Colon (tissue), 2 donors: ENCODE measurements around the gene UNC13A.
"Not testable (repeated sequence)": the region's sequence is repeated elsewhere in the genome, so short reads cannot be mapped to it uniquely, and the experiment has no call there.

Experiments used
- FAIRE-seq: peaks from 2 replicates; lab custom pipeline; 2012; peaks lifted over from hg19 to GRCh38; lab: Jason Lieb, UNC
- donor health status: control.
- donor health status: control.

Gene UNC13A

GRCh38 chr19:17602872-17603510 is 85.2 kb downstream of the UNC13A start:
- no peak for FAIRE-seq

- FAIRE-seq: no peak
Observed at GRCh38 chr19:17602217-17602616, 85.9 kb downstream of the UNC13A start.

- FAIRE-seq: no peak
Observed at GRCh38 chr19:17601683-17602082, 86.5 kb downstream of the UNC13A start.

GRCh38 chr19:17599780-17600179 is 88.4 kb downstream of the UNC13A start:
- FAIRE-seq: no peak

- no peak for FAIRE-seq
Observed at GRCh38 chr19:17598953-17599352, 89.2 kb downstream of the UNC13A start.

- not testable (repeated sequence) for FAIRE-seq
Observed at GRCh38 chr19:17598063-17598462, 90.1 kb downstream of the UNC13A start.

GRCh38 chr19:17594296-17594695 is 93.9 kb downstream of the UNC13A start:
- FAIRE-seq: not testable (repeated sequence)

- no peak for FAIRE-seq
Observed at GRCh38 chr19:17590866-17591265, 97.3 kb downstream of the UNC13A start.

- FAIRE-seq: not testable (repeated sequence)
Observed at GRCh38 chr19:17585395-17585794, 102.8 kb downstream of the UNC13A start.

GRCh38 chr19:17584132-17584531 is 104.0 kb downstream of the UNC13A start:
- FAIRE-seq: no peak

- FAIRE-seq: no peak
Observed at GRCh38 chr19:17582613-17583012, 105.5 kb downstream of the UNC13A start.

GRCh38 chr19:17581211-17581874 is 106.8 kb downstream of the UNC13A start:
- no peak for FAIRE-seq

GRCh38 chr19:17580470-17581144 is 107.5 kb downstream of the UNC13A start:
- no peak for FAIRE-seq

GRCh38 chr19:17579661-17580244 is 108.4 kb downstream of the UNC13A start:
- FAIRE-seq: no peak

GRCh38 chr19:17577457-17578097 is 110.6 kb downstream of the UNC13A start:
- no peak for FAIRE-seq

- no peak for FAIRE-seq
Observed at GRCh38 chr19:17576758-17577456, 111.2 kb downstream of the UNC13A start.

GRCh38 chr19:17575871-17576757 is 112.0 kb downstream of the UNC13A start:
- FAIRE-seq: no peak

- FAIRE-seq: no peak
Observed at GRCh38 chr19:17572638-17573037, 115.5 kb downstream of the UNC13A start.

GRCh38 chr19:17570791-17571190 is 117.4 kb downstream of the UNC13A start:
- FAIRE-seq: no peak

GRCh38 chr19:17570291-17570690 is 117.9 kb downstream of the UNC13A start:
- FAIRE-seq: not testable (repeated sequence)

GRCh38 chr19:17567940-17568339 is 120.2 kb downstream of the UNC13A start:
- no peak for FAIRE-seq
